NCI-H146 (cell line): Measurements from ENCODE around the gene TFF3.

Experiments used
- DNase-seq: peaks from one replicate; lab custom pipeline; 2025; lab: John Stamatoyannopoulos, UW

TFF3 gene

DNA sequence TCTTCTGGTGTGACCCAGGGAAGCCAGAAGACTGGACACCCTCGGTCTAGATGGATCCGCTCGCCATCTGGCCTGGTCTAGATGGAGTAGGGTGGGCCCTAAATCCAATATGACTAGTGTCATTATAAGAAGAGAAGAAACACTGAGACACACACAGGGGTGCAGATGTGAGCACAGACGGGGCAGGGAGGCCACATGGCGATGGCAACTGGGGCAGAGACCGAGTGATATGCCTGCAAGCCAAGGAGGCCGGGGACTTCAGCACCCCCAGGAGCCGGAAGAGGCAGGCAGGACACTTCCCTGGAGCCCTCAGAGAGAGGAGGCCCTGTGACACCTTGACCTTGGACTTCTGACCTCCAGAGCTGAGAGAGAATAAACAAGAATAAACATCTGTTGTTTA is 5.6 kb upstream of the TFF3 start:
- no peak for DNase-seq

DNA sequence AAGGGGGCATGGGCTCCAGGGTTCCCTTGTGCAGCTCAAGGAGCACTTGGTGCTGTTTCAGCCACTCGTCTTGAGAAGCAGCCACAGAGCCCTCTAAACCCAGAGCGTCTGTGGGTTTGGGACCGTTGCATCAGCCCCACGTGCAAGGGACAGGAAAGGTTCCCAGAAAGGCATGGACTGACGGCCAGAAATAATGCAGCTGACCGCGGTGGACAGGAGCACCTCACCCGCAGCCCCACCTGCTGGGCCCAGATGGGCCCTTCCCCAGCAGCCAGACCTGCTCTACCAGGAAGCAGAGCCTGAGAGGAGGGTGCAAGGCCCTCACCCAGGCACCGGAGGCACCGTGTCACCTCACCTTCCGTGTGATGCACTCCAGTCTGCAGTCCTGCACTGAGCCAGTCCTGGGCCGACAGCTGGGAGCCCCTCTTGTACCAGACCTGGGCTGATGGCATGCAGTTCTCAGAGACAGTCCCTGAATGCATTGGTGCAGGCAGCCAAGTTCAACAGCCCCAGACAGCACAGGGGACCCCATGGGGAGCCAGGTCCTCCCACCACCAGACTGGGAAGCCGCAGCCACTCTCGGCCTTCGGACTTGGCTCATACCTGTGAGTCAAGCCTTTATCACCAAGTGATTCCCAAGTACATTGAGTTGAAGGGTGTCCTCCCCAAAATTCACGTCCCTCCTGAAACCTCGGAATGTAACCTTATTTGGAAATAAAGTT is 4.8 kb upstream of the TFF3 start:
- peak; percentile 9 for DNase-seq

DNA sequence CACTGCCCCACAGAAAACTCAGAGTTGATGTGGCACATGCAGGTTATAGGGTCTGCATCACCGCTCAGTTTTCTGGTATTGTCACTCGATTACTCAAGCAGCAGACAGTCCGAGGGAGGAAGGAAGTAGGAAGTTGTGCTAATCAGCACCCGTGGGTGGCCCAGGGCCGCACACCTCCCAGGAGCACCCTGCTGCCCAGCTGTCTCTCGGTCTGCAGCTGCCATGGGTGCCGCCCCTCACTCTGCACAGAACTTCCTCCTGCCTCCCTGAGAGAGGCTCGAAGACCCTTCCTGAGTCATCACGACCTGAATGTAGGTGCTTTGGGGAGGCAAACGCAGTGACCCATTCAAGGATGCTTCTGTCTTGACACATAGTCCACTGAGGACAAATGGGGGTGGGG is 4.2 kb upstream of the TFF3 start:
- DNase-seq: no peak

DNA sequence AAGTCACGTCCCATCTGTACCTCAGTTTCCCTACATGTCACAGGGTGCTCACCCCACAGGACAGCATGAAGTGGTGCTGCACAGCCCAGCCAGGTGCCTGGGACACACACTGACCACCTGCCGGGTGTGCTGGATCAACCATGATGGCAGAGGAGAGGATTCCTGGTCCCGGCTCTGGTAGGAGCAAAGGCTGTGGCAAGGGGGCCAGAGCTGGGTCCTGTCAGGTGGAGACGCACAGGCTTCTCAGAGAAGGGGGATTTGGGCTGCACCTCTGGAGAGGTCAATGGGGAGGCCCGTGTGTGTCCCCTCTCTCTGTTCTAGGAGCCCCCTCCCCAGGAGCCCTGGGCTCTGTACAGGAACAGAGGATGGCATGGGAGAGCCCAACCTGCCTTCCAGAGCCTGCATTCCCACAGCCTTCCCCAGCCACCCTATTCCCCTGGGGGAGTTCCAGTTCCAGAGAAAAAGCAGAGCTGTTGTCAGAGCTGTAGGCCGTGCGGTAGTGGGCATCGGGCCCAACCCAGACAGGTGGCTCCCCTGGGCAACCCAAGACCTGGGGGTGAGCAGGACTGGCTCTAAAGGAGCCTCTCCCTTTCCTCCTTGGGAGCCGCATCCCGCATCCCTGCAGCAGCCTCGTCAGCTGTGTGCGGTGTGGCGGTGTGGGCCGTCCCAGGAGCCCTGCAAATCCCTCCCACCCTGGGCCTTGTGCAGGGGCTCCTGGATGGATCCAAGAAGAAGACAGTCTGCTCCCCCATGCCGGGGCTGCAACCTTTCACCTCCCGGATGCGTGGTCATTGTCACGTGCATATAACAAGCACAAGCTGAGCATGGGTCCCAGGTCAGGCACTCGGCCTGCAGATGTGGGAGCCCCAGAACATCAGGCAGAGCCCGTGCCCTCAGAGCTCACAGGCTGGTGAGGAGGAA is 2.9 kb upstream of the TFF3 start:
- peak; percentile 65 for DNase-seq

DNA sequence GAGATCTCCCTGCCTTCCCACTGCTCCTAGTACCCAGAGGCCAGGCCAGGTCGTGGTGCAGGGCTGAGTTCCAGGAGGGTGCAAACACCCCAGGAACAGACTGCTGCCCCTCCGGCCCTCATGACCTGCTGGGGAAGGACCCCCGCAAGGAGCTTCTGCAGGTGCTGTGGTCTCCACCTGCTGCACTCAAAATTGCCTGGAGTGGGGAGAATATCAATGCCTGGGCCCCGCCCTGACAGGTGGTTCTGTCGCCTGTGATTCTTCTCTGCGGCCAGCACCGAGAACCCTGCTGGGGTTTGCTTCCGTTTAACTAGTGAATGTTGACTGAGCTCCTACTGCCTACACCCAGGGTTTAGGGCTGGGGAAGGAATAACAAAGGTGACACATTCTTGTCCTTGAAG is 2.1 kb upstream of the TFF3 start:
- peak; percentile 94 for DNase-seq

DNA sequence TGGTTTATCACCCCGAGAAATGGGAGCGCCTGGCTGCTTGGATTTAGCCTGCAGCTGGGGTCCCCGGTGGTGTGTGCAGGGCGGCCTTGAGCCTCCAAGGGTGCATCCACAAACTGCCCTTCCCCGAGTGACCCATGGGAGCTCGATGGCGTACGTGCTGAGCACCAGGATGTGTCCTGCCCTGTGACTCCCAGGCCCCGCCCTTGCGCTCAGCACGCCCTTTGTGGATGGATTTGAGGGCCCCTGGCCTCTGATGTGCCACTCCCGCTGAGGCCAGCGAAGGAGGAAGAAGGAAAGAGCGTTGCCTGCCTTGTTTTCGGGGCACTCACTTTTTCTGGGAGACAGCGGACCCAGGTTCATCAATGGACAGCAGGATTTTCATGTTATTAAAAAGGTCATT is 1.7 kb upstream of the TFF3 start:
- DNase-seq: peak; percentile 83

DNA sequence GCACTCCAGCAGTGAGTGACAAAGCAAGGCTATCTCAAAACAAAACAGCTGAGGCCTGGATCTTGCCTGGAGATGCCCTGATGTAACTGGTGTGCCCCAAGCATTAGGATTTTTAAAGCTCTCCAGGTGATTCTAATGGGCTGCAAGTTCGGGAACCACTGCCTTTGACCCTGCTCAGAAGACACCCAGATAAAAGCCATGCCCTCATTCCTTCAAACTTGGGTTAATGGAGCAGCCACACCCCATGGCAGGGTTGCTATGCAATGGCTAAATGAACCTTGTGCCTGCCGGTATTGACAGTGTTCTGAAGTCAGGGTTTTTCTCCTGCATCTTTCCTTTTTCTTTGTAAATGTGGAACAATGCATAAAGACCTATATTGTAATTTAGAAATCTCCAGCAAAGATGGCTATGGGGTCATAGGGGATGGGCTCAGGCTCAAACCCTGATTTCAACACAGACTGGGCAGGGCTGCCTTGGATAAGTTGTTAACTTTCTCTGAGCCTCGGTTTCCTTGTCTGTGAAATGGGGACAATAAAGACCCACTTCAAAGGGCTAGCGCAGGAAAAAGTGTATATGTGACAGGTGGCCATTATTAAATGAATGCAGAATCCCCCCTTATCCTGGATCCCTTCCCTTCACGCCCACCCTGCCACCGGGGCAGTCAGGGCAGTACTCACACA is 453 bp downstream of the TFF3 start:
- DNase-seq: peak; percentile 20

DNA sequence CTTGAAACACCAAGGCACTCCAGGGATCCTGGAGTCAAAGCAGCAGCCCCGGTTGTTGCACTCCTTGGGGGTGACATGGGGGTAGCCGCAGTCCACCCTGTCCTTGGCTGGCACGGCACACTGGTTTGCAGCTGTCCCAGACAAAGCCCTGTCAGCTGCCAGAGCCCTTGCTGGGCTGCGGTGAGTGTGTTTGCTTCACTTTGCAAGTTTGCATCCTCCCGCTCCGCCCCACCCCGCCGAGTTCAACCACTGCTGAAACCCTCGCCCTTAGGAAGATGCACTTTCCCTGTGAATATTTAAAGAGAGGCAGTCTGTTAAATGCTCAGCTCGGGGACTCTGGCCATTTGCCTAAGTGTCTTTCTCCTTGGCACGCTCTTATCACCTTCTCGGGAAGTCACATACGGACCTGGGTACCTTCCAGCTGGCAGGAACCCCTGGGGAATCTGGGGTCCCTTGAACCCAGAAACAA is 1.7 kb downstream of the TFF3 start:
- DNase-seq: peak; percentile 89

DNA sequence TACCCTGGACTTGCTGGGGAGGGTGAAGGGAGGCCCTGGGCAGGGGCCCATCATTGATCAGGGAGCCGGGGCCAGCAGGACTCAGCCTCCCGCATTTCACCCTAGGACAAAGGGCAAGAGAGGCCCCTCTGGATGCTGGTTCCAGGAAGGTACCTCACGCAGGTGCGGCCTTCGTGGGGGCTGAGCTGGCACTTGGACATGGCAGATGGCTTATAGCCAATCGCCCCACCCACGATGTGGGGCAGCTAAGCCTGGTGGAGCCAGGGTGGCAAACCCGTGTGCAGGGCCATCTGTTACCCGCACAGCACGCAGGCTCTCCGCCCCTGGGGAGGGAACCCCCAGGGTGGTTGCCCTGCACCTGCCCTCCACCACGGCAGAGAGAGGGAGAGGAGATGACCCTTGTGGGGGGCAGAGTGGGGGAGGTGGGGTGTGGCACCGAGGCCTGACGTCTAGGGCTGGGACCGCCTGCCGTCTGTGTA is 2.5 kb downstream of the TFF3 start:
- DNase-seq: peak; percentile 42

DNA sequence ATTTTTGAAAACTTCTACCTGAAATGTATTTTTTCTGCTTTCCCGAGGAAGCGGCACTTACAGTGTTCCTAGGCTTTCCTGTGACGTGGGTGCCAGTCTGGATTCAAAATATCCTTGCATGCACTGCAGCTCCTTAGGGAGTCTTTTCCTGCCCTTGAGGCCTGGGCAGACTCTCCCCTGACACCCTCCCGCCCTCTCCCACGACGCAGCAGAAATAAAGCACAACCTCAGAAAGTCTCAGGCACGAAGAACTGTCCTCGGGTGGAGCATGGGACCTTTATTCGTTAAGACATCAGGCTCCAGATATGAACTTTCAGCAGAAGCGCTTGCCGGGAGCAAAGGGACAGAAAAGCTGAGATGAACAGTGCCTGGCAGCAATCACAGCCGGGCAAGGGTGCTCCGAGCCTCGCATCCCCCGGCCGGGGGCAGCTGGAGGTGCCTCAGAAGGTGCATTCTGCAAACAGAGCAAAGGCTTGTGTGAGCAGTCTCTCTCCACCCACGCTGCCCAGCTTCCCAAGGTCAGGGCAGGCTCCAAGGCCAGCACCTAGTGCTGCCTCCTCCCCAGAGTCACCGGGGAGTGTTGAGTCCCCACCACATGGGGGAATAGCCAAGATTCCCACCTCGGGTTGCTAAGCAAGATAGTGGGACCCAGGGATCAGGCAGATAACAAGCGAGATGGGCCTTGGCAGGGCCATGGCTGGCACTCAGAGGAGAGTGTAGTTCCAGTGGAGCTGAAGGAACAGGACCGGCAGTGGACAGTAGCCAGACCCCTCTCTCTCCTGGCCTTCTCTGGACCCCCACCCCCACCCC is 3.2 kb downstream of the TFF3 start:
- no peak for DNase-seq

DNA sequence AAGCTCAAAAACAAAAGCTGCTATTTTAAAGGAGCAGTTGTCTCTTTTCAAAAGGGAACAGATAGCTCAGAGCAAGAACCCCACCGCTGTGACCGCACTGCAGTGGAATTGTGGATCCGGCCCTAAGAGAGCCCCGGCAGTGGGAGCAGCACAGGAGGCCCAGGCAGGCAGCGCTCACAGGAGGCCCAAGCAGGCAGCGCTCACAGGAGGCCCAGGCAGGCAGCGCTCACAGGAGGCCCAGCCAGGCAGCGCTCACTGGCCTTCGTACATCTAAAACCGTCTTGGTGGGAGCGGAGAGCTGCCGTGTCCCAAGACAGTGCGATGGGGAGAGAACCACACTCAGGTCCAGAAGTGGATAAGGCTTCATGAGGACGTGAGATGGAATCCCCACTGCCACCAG is 4.0 kb downstream of the TFF3 start:
- no peak for DNase-seq

DNA sequence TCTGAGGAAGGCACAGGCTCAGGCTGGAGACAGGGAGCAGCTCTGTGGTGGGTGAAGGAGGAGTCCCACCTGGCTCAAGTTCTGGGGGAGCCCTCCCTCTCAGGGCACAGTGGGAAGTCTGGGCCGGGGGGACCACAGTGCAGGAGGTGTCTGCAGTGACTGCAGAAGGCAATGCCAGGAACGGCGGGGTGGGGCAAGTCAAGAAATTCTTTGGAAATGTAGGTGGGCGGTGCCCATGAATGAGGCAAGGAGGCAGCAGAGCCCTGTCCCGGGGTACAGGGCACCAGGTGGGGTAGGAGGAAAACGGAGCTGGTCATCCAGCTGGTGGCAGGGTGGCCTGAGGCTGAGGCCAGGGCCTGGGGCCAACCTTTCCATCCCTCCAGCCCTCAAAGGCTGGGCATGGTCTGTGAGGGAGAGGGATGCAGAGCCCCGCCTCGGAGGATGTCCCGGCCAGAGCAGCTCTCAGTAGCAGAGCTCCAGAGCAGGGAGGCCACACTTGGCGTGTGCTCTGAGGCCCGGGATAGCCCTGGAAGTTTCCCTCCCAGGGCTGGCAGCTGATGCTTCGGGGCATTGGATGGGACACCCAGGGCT is 4.7 kb downstream of the TFF3 start:
- DNase-seq: no peak

DNA sequence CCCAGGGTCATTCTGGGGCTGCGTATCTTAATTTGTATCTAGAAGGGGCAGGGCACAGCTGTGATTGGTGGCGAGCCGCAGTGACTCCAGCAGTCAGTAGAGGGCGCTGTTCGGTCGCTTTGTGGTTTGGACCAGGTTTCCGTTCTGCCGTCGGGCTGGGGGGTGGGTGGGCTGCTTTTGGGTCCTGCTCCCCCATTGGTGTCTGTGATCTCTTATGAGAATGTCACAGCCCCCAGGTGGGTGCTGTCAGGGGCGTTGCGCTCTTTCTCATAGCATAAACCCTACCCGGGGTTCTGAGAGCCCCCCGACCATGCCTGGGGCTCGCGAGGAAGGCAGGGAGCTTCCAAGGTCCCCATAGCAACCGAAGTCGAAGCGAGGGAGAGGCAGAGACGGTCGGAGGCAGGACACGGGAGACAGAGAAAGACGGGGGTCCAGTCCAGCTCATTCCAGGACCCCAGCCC is 5.4 kb downstream of the TFF3 start:
- peak; percentile 54 for DNase-seq

DNA sequence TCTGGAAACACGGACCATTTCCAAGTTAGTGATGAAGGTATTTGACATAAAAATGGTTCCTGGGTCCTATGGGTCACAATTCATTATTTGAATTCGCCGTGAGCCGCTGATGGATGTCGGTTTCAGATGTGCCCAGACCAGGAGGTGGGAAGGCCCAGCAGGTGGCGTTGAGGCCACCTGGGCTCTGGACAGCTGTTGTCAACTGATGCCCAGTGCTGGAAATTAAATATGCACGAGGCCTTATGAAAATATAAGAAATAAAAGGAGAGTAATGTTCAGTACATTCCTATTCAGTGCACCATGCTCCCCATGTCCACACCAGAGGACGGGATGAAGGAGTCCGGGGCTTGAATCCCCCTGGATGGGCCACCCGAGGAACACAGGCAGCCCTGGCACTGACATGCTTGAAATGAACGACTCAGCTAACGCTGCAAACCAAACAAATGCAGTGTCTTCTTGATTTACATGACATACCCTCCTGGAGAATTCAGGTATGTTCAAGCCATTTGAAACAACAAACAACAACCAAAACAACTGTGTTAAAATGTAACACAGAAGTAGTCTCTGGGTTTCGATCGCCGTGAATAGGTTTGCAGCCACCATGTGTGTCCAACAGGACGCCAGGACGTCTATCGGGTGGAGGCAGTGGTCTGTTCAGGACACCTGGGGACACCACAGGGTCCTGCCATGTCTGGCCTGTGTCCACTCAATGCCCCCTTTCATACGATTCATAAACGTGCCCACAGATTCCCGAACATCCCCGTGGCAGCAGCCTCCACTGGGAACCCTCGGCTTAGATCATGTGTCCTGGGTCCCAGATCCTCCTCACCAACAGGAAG is 6.1 kb downstream of the TFF3 start:
- peak; percentile 12 for DNase-seq

DNA sequence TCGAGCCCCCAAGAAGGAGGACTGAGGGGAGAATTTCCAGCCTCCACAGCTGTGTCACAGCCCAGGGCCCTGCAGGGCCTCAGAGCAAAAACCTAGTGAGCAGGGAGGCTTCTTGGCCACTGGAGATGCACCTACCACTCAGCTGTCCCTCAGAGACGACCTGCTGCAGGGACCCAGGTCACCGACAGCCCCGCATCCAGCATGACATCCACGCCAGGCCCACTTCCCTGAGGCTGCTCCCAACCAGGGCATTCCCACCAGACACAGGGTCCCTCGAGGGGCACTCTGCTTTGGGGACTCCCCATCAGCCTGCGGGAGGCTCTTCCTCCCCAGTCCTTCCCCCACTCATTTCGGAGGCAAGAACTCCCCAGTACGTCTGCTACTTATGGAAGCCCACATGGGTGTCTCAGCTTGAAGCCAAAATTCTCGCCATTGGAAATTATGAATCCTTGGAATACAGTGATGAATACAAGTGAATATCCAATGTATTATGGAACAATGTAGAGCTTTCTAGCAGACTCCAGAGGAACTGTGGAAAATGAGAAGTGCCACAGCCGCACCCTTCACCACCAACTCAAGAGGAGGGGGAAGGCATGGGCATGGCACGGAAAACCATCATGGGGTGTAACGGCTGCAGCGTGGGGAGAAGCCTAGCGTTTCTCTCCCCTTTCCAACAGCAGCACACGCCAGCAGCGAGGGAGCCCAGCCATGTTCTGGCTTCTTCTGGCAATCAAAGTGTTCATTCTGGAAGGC is 6.9 kb downstream of the TFF3 start:
- no peak for DNase-seq

DNA sequence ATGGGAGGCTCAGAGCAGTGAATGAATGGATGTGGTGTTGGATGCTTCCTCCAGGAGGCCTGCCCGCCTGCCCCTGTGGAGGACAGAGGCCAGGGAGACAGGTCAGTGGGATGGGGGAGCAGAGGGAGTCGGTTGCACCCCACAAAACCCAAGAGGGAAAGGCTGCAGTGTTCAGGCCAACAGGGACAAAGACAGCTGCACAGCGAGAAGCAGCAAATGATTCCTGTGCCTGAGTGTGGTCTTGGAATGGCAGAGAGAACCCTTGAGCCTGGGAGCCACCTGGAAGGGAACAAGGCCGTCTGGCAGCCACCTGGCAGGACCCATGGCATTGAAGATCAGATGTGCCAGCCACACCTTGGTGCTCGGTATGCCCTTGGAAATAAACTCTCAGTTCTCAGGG is 8.1 kb downstream of the TFF3 start:
- DNase-seq: no peak

DNA sequence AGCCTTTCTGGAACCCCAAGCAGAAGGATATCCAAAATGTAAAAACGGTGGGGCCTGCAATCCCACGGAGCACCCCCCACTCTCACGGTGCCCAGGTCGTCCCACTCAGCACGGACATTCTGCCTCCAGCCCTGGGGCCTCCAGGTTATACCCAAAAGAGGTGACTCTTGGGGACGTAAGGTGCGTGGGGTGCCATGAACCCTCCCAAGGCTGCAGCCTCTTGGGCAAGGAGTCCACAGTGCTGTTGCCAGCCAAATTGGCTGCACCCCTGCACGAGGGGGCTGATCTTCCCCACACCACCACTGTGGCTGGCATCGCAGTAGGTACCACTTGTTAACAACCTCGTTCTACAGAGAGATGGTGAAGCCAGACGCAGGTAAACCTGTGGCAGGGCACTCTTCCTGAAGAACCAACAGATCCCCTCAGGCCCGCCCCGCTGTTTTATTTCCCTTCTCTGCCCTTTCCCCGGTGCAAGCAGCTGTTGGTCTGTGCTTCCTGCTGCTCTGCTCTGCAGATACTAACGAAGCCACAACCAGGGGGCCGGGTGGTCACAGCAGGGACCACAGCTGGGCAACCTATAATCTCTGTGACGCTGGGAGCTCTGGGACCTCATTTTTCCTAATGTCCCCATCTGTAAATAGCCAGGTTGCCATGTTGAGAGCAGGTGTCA is 8.7 kb downstream of the TFF3 start:
- DNase-seq: peak; percentile 89

DNA sequence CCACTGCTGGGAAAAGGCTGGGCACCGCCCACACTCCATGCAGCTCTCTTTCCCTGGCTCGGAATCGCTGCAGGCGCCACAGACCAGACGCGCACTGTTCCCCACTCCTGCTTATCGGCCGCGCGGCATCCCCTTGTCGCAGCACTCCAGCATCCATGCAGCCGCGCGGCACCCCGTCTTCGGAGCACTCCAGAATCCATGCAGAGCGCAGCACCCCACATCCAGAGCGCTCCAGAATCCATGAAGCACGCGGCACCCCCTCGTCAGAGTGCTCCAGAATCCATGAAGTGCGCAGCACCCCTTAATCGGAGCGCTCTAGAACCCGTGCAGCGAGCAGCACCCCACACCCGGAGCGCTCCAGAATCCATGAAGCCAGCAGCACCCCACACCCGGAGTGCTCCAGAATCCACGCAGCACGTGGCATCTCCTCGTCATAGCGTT is 9.5 kb downstream of the TFF3 start:
- no peak for DNase-seq
